ENCODE results near the gene ZMYND11. TPM values are rescaled to one million over a fixed set of nuclear protein-coding genes. Genes with fewer than 3 reads are reported as not detected.

The ZMYND11 gene
- total RNA-seq, 1 experiment from 2014 or later: 37.8 TPM

DNA sequence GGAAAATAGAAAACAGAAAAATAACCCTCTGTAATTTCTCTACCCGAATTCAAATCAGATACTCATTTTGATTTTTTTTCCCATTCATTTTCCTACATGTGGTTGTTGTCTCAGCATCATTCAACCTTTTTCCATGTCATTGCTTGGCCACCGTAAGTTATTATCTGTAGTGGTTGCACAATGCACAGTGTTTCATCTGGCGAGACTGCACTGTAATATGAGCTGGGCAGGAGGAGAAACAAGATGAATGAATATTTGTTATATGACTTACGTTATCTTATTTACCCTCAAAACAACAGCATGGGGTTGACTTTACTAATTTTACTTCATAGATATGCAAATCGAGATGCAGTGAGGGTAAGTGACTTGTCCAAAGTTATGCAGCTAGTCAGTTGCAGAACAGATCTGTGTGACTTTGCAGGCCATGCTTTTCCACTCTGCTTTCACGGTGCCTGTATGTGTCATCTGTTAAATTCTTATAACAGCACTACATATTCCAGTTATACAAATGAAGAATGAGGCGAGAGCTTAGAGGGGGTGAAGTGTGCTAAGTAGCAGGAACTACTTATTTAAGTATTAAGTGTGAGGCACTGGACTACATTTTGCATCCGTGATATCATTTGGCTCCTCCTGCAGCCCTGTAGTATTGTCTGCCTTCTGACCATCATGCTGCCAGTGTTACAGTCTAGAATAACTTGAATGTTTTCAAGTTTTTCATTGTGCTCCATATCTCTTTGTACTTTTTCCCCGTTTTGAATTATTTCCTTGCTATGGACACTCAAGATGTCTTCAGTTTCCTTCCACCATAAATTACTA lies 56.7 kb downstream of the ZMYND11 start:
- no peak for DNase-seq (ENCODE audit: low read depth)

DNA sequence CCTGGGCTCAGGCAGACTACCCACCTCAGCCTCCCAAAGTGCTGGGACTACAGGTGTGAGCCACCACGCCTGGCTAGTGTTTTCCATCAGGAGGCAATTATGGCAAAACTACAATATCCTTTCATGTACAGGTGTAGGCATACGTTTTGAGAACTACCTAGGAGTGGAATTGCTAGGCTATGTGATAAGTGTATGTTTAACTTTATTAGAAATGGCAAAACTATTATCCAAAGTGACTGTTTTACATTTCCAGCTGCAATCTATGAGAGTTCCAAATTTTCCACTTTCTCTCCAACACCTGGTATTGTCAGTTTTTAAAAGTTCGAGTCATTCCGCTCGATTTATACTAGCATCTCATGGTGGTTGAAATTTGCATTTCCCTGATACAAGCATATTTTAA lies 59.0 kb downstream of the ZMYND11 start:
- no peak for DNase-seq (ENCODE audit: low read depth)

DNA sequence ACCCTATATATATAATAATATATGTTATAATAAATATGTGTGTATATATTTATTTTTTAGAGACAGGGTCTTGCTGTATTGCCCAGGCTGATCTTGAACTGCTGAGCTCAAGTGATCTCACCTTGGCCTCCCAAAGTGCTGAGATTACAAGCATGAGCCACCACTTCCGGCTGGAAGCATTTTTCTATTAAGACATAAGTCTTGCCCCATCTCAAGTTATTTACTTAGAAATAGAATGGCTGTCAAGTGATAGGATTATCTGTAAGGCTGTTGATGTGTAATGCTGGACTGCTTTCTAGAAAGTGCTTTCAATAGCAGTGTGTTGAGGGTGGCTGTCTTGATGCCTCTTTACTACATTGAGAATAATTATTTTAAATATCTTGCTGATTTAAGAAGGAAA lies 65.2 kb downstream of the ZMYND11 start:
- no peak for DNase-seq (ENCODE audit: low read depth)

DNA sequence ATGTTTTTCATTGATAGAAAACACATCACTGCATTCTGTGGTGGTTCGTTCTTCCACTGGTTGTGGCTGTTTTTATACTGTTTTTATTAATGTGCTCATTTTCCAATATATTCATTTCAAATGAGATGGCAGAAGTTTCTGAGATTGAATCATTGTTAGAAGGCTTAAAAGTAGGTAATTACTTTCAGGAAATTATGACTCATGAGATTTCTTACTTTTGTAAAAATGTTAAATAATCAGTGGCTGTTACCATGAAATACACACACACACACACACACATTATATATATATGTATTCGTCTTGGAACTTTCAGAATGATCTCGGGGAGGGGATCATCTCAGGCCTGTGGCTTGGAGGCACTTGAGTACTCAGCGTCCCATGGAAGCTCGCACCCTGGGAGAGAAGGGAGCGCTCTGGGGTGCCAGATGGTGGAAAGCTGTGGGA lies 66.1 kb downstream of the ZMYND11 start:
- DNase-seq (ENCODE audit: low read depth): peak; percentile 10

GRCh38 chr10:208616-209015 lies 73.4 kb downstream of the ZMYND11 start:
- no peak for DNase-seq (ENCODE audit: low read depth)

DNA sequence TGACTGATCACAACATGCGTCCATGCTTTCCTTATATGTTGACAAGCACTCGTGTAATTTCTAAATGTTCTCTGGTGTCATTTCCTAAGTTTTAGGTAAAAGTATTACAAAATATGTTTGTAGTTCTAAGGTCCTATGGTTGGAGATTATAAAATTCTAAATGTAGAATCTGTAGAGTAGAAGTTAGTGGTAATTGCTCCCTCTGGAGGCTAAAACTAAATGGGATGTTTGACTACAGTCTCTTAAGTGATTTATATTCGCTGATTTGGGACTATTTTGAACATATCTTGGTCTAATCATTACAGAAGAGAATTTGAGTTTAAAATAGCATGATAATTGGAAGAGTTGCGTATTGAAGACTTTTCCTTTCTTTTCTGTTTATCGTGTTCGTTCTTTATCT lies 74.1 kb downstream of the ZMYND11 start:
- DNase-seq (ENCODE audit: low read depth): no peak

DNA sequence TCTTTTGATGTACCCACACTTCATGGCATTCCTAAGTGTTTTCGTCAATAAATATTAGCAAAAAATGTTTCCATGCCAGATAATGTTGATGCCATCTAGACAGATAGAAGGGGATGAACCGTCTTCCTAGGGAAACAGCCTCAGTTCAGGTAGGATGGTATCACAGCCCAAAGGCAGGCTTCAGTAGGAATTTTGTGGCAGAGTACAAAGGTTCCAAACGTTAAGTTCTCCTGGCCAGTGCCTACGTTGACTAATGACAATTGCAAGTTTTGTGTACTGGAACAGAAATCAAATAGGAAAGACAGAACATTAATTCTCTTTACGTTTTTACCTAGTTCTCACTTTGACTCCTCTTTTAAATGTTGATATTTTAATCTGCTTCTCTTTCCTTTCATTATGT lies 75.0 kb downstream of the ZMYND11 start:
- DNase-seq (ENCODE audit: low read depth): no peak

DNA sequence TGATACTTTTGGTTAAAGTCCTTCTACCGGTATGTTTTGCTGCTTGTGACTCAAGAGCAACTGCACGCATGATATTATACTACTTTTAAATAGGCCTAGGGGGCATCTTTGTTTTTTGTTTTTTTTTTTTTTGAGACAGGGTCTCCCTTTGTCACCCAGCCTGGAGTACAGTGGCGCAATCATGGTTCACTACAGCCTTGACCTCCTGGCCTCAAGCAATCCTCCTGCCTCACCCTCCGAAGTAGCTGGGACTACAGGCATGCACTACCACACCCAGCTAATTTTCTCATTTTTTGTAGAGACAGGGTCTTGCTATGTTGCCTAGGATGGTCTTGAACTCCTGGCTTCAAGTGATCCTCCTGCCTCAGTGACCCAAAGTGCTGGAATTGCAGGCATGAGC lies 80.2 kb downstream of the ZMYND11 start:
- no peak for DNase-seq (ENCODE audit: low read depth)

GRCh38 chr10:218798-219197 lies 83.5 kb downstream of the ZMYND11 start:
- DNase-seq (ENCODE audit: low read depth): no peak

DNA sequence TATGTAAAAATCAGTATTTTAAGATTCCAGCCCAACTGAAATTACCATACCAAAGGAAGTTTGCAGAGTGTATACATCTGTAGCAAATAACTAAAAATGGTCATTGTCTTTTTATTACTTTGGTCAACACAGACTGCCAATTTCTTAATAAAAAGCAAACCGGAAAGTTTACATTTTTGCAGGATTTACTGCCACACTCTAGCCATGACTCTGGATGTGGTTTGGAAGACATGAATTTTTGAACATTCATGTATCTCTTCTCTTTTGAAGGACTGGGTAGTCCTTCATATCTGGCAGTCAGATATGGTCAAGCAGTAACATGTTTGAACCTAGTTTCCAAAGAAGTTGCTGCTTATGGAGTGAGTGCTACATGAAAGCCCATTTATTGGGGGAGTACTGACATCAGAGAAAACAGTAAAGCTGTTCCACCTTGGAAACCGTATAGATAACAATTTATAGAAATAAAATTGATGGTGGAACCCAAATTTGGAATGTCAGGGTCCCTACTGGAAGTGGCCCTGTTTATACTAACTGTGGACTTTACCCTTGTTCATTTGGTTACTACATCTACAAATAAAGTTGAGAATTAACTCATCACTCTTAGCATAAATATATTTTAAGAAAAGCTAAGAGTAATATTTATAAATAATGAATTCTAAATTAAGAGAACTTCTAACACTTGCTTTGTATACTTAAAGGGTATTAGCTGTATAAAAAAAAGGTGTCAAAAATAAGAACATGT lies 84.6 kb downstream of the ZMYND11 start:
- no peak for DNase-seq (ENCODE audit: low read depth)

- DNase-seq (ENCODE audit: low read depth): no peak
These were observed 89.3 kb downstream of the ZMYND11 start for GRCh38 chr10:224571-224970.

- DNase-seq (ENCODE audit: low read depth): no peak
These were observed 90.8 kb downstream of the ZMYND11 start for GRCh38 chr10:226018-226417.

GRCh38 chr10:227014-227413 lies 91.8 kb downstream of the ZMYND11 start:
- DNase-seq (ENCODE audit: low read depth): no peak

DNA sequence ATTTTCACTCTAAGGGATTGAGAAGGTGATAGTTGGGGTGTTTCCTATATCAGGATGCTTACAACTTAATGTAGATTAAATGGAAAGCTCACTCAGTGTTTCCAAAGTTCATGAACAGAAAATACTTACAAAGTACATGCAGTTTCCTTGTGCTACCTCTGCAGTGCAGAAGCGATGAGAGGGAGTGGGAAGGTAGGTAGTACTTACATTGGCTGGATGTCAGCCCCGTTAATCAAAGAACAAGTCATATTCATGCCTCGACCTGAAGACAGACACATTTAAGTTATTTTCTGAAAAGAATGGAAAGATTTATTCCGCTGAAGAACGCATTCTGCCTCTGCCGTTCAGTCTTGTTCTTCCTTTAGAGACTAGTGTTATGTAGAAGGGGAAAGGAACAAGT lies 93.1 kb downstream of the ZMYND11 start:
- no peak for DNase-seq (ENCODE audit: low read depth)

DNA sequence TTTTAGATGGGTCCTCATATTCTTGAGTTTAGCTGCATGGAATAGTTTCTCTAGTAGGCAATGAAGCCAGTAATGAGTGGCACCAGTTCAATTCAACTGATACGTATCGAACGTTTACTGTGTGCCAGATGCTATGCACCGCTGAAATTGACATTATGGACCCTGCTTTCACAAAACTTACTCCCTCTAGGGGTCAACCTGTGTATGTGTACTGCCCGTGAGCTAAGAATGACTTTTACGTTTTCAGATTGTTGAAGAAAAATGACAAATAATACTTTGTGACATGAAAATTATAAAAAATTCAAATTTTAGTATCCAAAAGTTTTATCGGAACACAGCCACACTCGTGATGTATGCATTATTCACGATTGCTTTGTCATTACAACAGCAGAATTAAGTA lies 95.5 kb downstream of the ZMYND11 start:
- peak; percentile 2 for DNase-seq (ENCODE audit: low read depth)

DNA sequence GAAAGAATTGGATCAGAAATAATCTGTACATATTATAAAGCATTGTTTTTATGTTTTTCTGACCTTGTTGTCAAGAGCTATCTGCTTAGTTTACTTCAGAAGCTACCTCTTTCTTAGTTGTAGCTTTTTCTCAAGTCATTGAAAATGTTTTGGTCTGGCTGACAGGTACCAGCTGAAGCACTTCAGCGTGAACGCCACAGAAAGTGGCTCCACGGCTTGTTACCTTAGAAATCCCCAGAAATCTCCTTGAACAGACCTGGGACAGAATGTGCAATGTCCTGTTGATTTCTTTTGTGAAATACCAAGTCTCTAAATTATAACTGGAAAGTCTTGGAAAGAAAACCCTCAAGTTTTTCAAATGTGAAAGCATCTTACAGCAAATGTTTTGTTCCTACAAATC lies 96.8 kb downstream of the ZMYND11 start:
- DNase-seq (ENCODE audit: low read depth): no peak

GRCh38 chr10:232878-233277 lies 97.6 kb downstream of the ZMYND11 start:
- DNase-seq (ENCODE audit: low read depth): no peak

GRCh38 chr10:234708-235406 lies 99.6 kb downstream of the ZMYND11 start:
- DNase-seq (ENCODE audit: low read depth): no peak

DNA sequence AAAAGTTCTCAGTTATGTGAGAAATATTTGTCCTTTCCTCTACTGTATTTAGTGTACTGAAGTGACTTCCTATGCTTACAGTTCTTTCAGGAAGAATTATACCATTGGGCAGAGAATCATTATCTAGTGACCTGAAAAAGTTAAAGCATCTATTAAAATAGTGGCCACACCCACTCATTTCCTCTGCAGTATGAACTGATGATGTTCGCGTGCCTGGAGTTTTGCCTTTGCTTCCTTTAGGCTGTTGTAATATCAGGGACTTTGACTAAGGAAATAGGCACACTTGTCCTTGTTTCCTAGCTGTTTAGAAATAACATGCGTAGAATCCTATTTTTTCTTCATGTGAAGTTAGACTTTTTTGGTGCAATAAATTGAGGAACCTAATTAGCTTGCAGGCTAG lies 100.7 kb downstream of the ZMYND11 start:
- DNase-seq (ENCODE audit: low read depth): no peak

DNA sequence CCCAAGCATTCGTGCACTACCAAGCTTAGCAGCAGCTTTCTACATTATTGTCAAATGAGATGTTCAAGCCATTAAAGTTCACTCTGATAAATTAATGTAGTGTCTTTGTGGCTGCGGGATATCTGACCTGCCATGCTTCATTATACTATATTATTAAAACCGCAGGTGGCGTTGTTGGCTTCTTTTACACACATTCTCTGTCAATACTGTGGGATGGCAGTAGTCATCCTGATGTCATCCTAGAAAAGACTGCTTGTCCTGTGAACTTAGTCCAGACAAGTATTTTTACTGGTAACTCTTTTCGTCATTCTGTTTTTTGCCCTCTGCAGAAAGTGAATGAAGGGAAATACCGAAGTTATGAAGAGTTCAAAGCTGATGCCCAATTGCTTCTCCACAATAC lies 103.9 kb downstream of the ZMYND11 start:
- peak; percentile 74 for DNase-seq (ENCODE audit: low read depth)

GRCh38 chr10:241451-241850 lies 106.2 kb downstream of the ZMYND11 start:
- no peak for DNase-seq (ENCODE audit: low read depth)

- DNase-seq (ENCODE audit: low read depth): no peak
These were observed 106.8 kb downstream of the ZMYND11 start for GRCh38 chr10:241966-242643.
